A549 (cell line): Measurements from ENCODE around the gene OCA2.

Experiments
- BHLHE40 ChIP-seq: IDR thresholded peaks from 2 replicates; pipeline ENCODE4 v1.6.1; 2012; ENCODE audit warnings: low read depth, low read length, inconsistent platforms
- CEBPB ChIP-seq, 2 experiments: fragments of >200 bp in 1 of 2; sonication (Bioruptor Twin) in 1 of 2; formaldehyde crosslinking in 1 of 2; IDR thresholded peaks; 2 replicates each; pipeline ENCODE4 v1.6.1; 2012 to 2016
- CHD4 ChIP-seq: fragments of 200-600 bp; sonication (generic); IDR thresholded peaks from 2 replicates; pipeline ENCODE4 v1.6.1; 2016; ENCODE audit warnings: antibody characterized with exemption, mild to moderate bottlenecking, borderline replicate concordance
- CTCF ChIP-seq: fragments of >200 bp; sonication (Bioruptor Twin); formaldehyde crosslinking; IDR thresholded peaks from 3 replicates; pipeline ENCODE4 v1.5.1; 2016
- HMGXB4 ChIP-seq: fragments of 250-450 bp; sonication (Bioruptor Pico); IDR thresholded peaks from 2 replicates; pipeline ENCODE4 v1.5.0; 2021; ENCODE audit warnings: mild to moderate bottlenecking, moderate library complexity, borderline replicate concordance
- PBX3 ChIP-seq: IDR thresholded peaks from 2 replicates; pipeline ENCODE4 v1.6.1; 2012
- PHF8 ChIP-seq: fragments of 200-600 bp; sonication (generic); IDR thresholded peaks from 2 replicates; pipeline ENCODE4 v1.6.1; 2016; ENCODE audit warnings: low read depth, mild to moderate bottlenecking, antibody characterized with exemption, moderate library complexity, borderline replicate concordance
- POLR2A ChIP-seq: IDR thresholded peaks from 2 replicates; pipeline ENCODE4 v1.6.1; 2012; ENCODE audit warnings: mild to moderate bottlenecking, low read length

GRCh38 chr15:27806396-27806795, 292.7 kb downstream of the OCA2 start:
- TF ChIP-seq CTCF (no peak), PHF8 (no peak), BHLHE40 (no peak), POLR2A (no peak), PBX3 (no peak), CHD4 (no peak), CEBPB (IDR thresholded peaks at IDR 0.05) (no peak), HMGXB4 (CRISPR knock-in tag) (no peak)
